Gastrocnemius medialis (tissue), 4 donors: ENCODE results near the gene APH1B.

ENCODE experiments used
- POLR2A ChIP-seq, 2 donors: fragments of 450-650 bp; IDR thresholded peaks; one replicate each; pipeline ENCODE4 v1.6.1; 2017; ENCODE audit warnings: antibody characterized with exemption in 2 of 2, mild to moderate bottlenecking in 2 of 2, moderate library complexity in 2 of 2
- TF ChIP-seq, protein P1 (sequence below), 5 experiments: fragments of 450-650 bp in 3 of 5; fragments of 200-600 bp in 2 of 5; sonication (generic) in 2 of 5; IDR thresholded peaks in 4 of 5; conservative IDR thresholded peaks in 1 of 5; 1 replicate in 4 of 5; 2 replicates in 1 of 5; pipeline ENCODE4 v1.5.1; 2016 to 2019; ENCODE audit warnings: antibody characterized with exemption in 5 of 5, mild to moderate bottlenecking in 3 of 5, moderate library complexity in 3 of 5

DNA sequence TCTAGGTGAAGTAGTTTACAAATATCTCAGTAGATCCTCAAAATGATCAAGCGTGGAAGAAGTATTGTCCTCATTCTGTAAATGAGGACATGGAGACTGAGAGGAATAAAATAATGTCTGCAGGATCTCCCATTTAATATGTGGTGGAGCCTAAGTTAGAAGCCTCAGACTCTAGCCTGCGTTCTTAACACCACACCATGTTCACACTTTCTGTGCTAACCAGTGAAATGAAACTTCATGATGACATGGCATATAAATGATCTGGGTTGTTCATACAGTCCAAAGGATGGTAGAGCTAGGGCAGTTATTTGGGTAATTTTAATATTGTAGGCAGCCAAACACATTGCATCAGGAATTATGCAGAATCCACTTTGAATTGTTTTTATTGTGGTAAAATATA is 25.1 kb upstream of the APH1B start:
- TF ChIP-seq, protein P1, sequence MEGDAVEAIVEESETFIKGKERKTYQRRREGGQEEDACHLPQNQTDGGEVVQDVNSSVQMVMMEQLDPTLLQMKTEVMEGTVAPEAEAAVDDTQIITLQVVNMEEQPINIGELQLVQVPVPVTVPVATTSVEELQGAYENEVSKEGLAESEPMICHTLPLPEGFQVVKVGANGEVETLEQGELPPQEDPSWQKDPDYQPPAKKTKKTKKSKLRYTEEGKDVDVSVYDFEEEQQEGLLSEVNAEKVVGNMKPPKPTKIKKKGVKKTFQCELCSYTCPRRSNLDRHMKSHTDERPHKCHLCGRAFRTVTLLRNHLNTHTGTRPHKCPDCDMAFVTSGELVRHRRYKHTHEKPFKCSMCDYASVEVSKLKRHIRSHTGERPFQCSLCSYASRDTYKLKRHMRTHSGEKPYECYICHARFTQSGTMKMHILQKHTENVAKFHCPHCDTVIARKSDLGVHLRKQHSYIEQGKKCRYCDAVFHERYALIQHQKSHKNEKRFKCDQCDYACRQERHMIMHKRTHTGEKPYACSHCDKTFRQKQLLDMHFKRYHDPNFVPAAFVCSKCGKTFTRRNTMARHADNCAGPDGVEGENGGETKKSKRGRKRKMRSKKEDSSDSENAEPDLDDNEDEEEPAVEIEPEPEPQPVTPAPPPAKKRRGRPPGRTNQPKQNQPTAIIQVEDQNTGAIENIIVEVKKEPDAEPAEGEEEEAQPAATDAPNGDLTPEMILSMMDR (IDR thresholded peaks at IDR 0.05 in 4 of 5, conservative IDR thresholded peaks at IDR 0.05 in 1 of 5): no peak
- no peak for TF ChIP-seq POLR2A (IDR thresholded peaks at IDR 0.05)
